ENCODE measurements around the gene KCNMA1. TPM values are rescaled to one million over a fixed set of nuclear protein-coding genes. Genes with fewer than 3 reads are reported as not detected.

Gene KCNMA1
- total and polyA plus RNA-seq, 7 experiments from 2014 or later = 0.42 TPM; not detected in 6

GRCh38 chr10:77603534-77603927, 34.1 kb downstream of the KCNMA1 start:
- Histone ChIP-seq H3K4me3 (ENCODE audit: low read length) (no peak overlapping the region), H3K9me3 (ENCODE audit: control insufficient read depth in 2 of 3, low read length in 3 of 3) (no peaks in the 10 kb centered on the region), H3K27me3 (ENCODE audit: control insufficient read depth in 2 of 2, insufficient read depth in 2 of 2, low read length in 2 of 2) (no peaks in the 10 kb centered on the region), H3K4me1 (ENCODE audit: control insufficient read depth in 2 of 2, insufficient read depth in 2 of 2, low read length in 2 of 2) (peaks cover 0 to 5% of the 10 kb centered on the region in 2 donors), H3K27ac (ENCODE audit: low read depth, low read length) (no peak overlapping the region), H3K36me3 (ENCODE audit: control insufficient read depth in 2 of 3, insufficient read depth in 3 of 3, low read length in 3 of 3) (no peaks in the 10 kb centered on the region)
- Mint-ChIP-seq H3K4me3 (no peak overlapping the region), H3K4me1 (peaks cover 0 to 13% (median 4%) of the 10 kb centered on the region in 7 donors), H3K27ac (no peak overlapping the region), H3K36me3 (no peaks in the 10 kb centered on the region), H3K9me3 (peaks cover 0 to 3% (median 0%) of the 10 kb centered on the region in 11 donors), H3K27me3 (peaks cover 2 to 17% (median 8%) of the 10 kb centered on the region in 5 donors)
- ChIA-PET CTCF (no interaction called here), POLR2A (no interaction called here)
- peak; percentile 15 for ATAC-seq
- no peak for DNase-seq
- intact Hi-C loops (cut with micrococcal nuclease) = no loop called here

GRCh38 chr10:77602913-77603533, 34.6 kb downstream of the KCNMA1 start:
- no peak overlapping the region for H3K27ac Mint-ChIP-seq
- peaks cover 0 to 3% (median 0%) of the 10 kb centered on the region in 11 donors for H3K9me3 Mint-ChIP-seq
- CTCF ChIA-PET = no interaction called here
- no peak overlapping the region for H3K4me3 ChIP-seq (ENCODE audit: low read length)
- H3K27me3 Mint-ChIP-seq = peaks cover 2 to 17% (median 8%) of the 10 kb centered on the region in 5 donors
- H3K4me3 Mint-ChIP-seq = no peak overlapping the region
- H3K36me3 Mint-ChIP-seq = no peaks in the 10 kb centered on the region
- DNase-seq (no peak), ATAC-seq (no peak)
- POLR2A ChIA-PET = no interaction called here
- H3K4me1 Mint-ChIP-seq = peaks cover 0 to 13% (median 4%) of the 10 kb centered on the region in 7 donors
- H3K27me3 ChIP-seq (ENCODE audit: control insufficient read depth in 2 of 2, insufficient read depth in 2 of 2, low read length in 2 of 2) = no peaks in the 10 kb centered on the region
- H3K36me3 ChIP-seq (ENCODE audit: control insufficient read depth in 2 of 3, insufficient read depth in 3 of 3, low read length in 3 of 3) = no peaks in the 10 kb centered on the region
- peaks cover 0 to 5% of the 10 kb centered on the region in 2 donors for H3K4me1 ChIP-seq (ENCODE audit: control insufficient read depth in 2 of 2, insufficient read depth in 2 of 2, low read length in 2 of 2)
- no peaks in the 10 kb centered on the region for H3K9me3 ChIP-seq (ENCODE audit: control insufficient read depth in 2 of 3, low read length in 3 of 3)
- intact Hi-C loops (cut with micrococcal nuclease) = no loop called here
- H3K27ac ChIP-seq (ENCODE audit: low read depth, low read length) = no peak overlapping the region

GRCh38 chr10:77602231-77602912, 35.2 kb downstream of the KCNMA1 start:
- Mint-ChIP-seq H3K27ac (no peak overlapping the region), H3K4me1 (peaks cover 0 to 13% (median 4%) of the 10 kb centered on the region in 7 donors), H3K27me3 (peaks cover 2 to 17% (median 5%) of the 10 kb centered on the region in 5 donors), H3K36me3 (no peaks in the 10 kb centered on the region), H3K9me3 (peaks cover 0 to 3% (median 0%) of the 10 kb centered on the region in 11 donors), H3K4me3 (no peak overlapping the region)
- no peaks in the 10 kb centered on the region for H3K27me3 ChIP-seq (ENCODE audit: control insufficient read depth in 2 of 2, insufficient read depth in 2 of 2, low read length in 2 of 2)
- ChIA-PET POLR2A (no interaction called here), CTCF (no interaction called here)
- no peak overlapping the region for H3K27ac ChIP-seq (ENCODE audit: low read depth, low read length)
- H3K9me3 ChIP-seq (ENCODE audit: control insufficient read depth in 2 of 3, low read length in 3 of 3) = no peaks in the 10 kb centered on the region
- ATAC-seq (no peak), DNase-seq (no peak)
- no peaks in the 10 kb centered on the region for H3K36me3 ChIP-seq (ENCODE audit: control insufficient read depth in 2 of 3, insufficient read depth in 3 of 3, low read length in 3 of 3)
- H3K4me3 ChIP-seq (ENCODE audit: low read length) = no peak overlapping the region
- intact Hi-C loops (cut with micrococcal nuclease) = no loop called here
- H3K4me1 ChIP-seq (ENCODE audit: control insufficient read depth in 2 of 2, insufficient read depth in 2 of 2, low read length in 2 of 2) = peaks cover 0 to 5% of the 10 kb centered on the region in 2 donors

DNA sequence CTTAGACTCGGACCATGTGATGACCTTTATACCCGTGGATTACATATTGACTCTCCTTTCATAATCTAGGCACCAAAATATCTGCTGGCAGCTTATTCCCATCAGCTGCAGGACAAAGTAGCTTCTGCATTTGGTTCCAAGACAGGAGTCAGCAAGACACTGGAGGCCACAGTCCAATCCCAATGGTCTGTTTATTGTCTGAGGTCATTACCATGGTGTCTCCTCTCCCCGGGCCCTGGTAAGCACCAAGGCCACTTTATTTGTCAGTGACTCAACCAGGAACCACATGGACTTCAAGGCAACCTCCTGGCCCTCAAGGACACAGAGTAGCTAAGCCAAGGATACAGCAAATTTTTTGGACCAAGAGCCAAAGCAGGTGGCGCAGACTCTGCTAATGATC, 36.1 kb downstream of the KCNMA1 start:
- Histone ChIP-seq H3K4me1 (ENCODE audit: control insufficient read depth in 2 of 2, insufficient read depth in 2 of 2, low read length in 2 of 2) (peaks cover 0 to 5% of the 10 kb centered on the region in 2 donors), H3K27me3 (ENCODE audit: control insufficient read depth in 2 of 2, insufficient read depth in 2 of 2, low read length in 2 of 2) (no peaks in the 10 kb centered on the region), H3K4me3 (ENCODE audit: low read length) (no peak overlapping the region), H3K27ac (ENCODE audit: low read depth, low read length) (no peak overlapping the region), H3K9me3 (ENCODE audit: control insufficient read depth in 2 of 3, low read length in 3 of 3) (no peaks in the 10 kb centered on the region), H3K36me3 (ENCODE audit: control insufficient read depth in 2 of 3, insufficient read depth in 3 of 3, low read length in 3 of 3) (no peaks in the 10 kb centered on the region)
- intact Hi-C loops (cut with micrococcal nuclease) = no loop called here
- ChIA-PET CTCF (no interaction called here), POLR2A (no interaction called here)
- H3K4me3 Mint-ChIP-seq = no peak overlapping the region
- H3K27ac Mint-ChIP-seq = no peak overlapping the region
- ATAC-seq (no peak), DNase-seq (no peak)
- no peaks in the 10 kb centered on the region for H3K36me3 Mint-ChIP-seq
- H3K27me3 Mint-ChIP-seq = peaks cover 0 to 17% (median 3%) of the 10 kb centered on the region in 5 donors
- peaks cover 0 to 13% (median 4%) of the 10 kb centered on the region in 7 donors for H3K4me1 Mint-ChIP-seq
- H3K9me3 Mint-ChIP-seq = peaks cover 0 to 3% (median 0%) of the 10 kb centered on the region in 11 donors

GRCh38 chr10:77600640-77601039, 37.0 kb downstream of the KCNMA1 start:
- H3K27ac Mint-ChIP-seq = no peak overlapping the region
- DNase-seq = no peak

DNA sequence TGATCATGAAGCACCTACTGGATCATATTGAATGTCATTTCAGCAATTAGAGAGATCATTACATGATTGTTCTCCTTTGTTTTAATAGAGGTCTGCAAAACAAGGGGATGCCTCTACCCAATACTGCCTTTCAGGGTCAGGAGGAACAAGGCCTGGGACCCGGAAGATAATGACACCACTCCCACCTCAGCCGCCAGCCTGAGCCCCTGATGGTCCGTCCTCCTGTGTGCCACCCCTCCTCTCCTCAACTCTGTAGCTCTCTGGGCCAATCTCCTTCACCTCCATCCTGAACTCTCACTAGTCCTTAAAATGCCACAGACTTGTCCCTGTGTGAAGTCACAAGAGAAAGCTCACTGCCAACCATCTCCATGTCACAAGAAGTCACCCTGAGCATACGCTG, 38.0 kb downstream of the KCNMA1 start:
- CTCF ChIA-PET = no interaction called here
- H3K4me1 ChIP-seq (ENCODE audit: control insufficient read depth in 2 of 2, insufficient read depth in 2 of 2, low read length in 2 of 2) = peaks cover 0 to 5% of the 10 kb centered on the region in 2 donors
- no peak overlapping the region for H3K4me3 Mint-ChIP-seq
- DNase-seq = no peak
- no peaks in the 10 kb centered on the region for H3K36me3 Mint-ChIP-seq
- intact Hi-C loops (cut with micrococcal nuclease) = no loop called here
- H3K27ac ChIP-seq (ENCODE audit: low read depth, low read length) = no peak overlapping the region
- peaks cover 0 to 17% (median 3%) of the 10 kb centered on the region in 5 donors for H3K27me3 Mint-ChIP-seq
- H3K9me3 ChIP-seq (ENCODE audit: control insufficient read depth in 2 of 3, low read length in 3 of 3) = no peaks in the 10 kb centered on the region
- POLR2A ChIA-PET = no interaction called here
- H3K27ac Mint-ChIP-seq = no peak overlapping the region
- H3K4me3 ChIP-seq (ENCODE audit: low read length) = no peak overlapping the region
- H3K36me3 ChIP-seq (ENCODE audit: control insufficient read depth in 2 of 3, insufficient read depth in 3 of 3, low read length in 3 of 3) = no peaks in the 10 kb centered on the region
- H3K9me3 Mint-ChIP-seq = peaks cover 0 to 3% (median 0%) of the 10 kb centered on the region in 11 donors
- H3K4me1 Mint-ChIP-seq = peaks cover 0 to 13% (median 4%) of the 10 kb centered on the region in 7 donors
- no peak for ATAC-seq
- no peaks in the 10 kb centered on the region for H3K27me3 ChIP-seq (ENCODE audit: control insufficient read depth in 2 of 2, insufficient read depth in 2 of 2, low read length in 2 of 2)

More at GRCh38 chr10:77600640-77601039, 37.0 kb downstream of the KCNMA1 start:
- no peak overlapping the region for H3K4me3 ChIP-seq (ENCODE audit: low read length)
- CTCF ChIA-PET = no interaction called here
- Mint-ChIP-seq H3K27me3 (peaks cover 0 to 17% (median 3%) of the 10 kb centered on the region in 5 donors), H3K4me1 (peaks cover 0 to 13% (median 4%) of the 10 kb centered on the region in 7 donors), H3K9me3 (peaks cover 0 to 3% (median 0%) of the 10 kb centered on the region in 11 donors), H3K4me3 (no peak overlapping the region), H3K36me3 (no peaks in the 10 kb centered on the region)
- no peaks in the 10 kb centered on the region for H3K27me3 ChIP-seq (ENCODE audit: control insufficient read depth in 2 of 2, insufficient read depth in 2 of 2, low read length in 2 of 2)
- POLR2A ChIA-PET = no interaction called here
- H3K36me3 ChIP-seq (ENCODE audit: control insufficient read depth in 2 of 3, insufficient read depth in 3 of 3, low read length in 3 of 3) = no peaks in the 10 kb centered on the region
- no peak for ATAC-seq
- no peak overlapping the region for H3K27ac ChIP-seq (ENCODE audit: low read depth, low read length)
- H3K4me1 ChIP-seq (ENCODE audit: control insufficient read depth in 2 of 2, insufficient read depth in 2 of 2, low read length in 2 of 2) = peaks cover 0 to 5% of the 10 kb centered on the region in 2 donors
- intact Hi-C loops (cut with micrococcal nuclease) = no loop called here
- H3K9me3 ChIP-seq (ENCODE audit: control insufficient read depth in 2 of 3, low read length in 3 of 3) = no peaks in the 10 kb centered on the region

Data from naive thymus-derived CD4-positive, alpha-beta T cell (primary cell).